Stimulated activated naive CD4-positive, alpha-beta T cell (primary cell): ENCODE data around the gene PTPN5.
A peak's percentile ranks its signal among the peaks of the same experiment; 100 is the strongest.
"Not testable (repeated sequence)": the region's sequence is repeated elsewhere in the genome, so short reads cannot be mapped to it uniquely, and the experiment has no call there.

ENCODE experiments used
- DNase-seq, 6 experiments: peaks; one replicate each; lab custom pipeline; 2025; lab: John Stamatoyannopoulos, UW

Gene PTPN5

GRCh38 chr11:18791207-18791968 is at the start of gene PTPN5:
Gene PTPN5 (minus strand): TSS chr11:18791798. CDS start chr11:18771958, 19,840 bp downstream.
- DNase-seq: no peak

DNA sequence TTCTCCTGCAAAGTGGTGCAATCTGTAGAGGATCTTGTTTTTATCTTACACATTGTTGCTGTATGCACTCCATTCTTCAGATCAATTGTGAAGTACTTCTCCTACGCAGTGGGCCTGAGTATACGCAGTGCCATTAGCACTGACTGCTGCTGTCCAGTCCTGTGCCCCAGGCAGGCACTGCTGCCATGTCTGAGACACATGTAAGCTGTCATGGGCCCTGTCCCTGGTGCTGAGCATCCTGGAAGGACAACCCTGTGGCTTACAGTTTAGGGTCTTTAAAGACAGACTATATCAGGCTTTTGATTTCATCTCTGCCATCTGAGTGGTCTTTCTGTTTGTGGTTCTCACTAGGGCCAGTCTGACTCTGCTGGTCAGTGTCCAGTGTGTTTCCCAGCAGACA is 44.8 kb upstream of the PTPN5 start:
- DNase-seq: no peak

GRCh38 chr11:18834754-18835466 is 43.3 kb upstream of the PTPN5 start:
- DNase-seq: no peak

DNA sequence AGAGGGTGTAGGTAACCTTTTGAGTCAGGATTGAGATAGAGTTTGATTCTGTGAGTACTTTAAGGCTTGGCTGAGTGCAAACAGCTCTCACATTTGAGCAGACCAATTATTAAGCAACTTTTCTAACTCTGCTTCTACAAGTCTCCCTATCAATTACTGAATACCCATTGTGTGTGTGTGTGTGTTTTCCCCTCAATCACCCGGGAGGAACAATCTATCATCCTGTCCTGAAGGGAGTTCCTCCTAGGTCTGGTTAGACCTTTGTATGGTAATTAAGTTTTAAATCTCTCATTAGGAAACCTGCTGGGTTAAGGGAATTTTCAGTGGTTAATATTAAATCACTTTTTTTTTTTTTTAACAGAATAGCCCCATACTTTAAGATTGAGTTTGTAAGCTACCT is 28.6 kb upstream of the PTPN5 start:
- not testable (repeated sequence) for DNase-seq

- no peak for DNase-seq
These were observed 12.8 kb upstream of the PTPN5 start for GRCh38 chr11:18804199-18804999.

GRCh38 chr11:18802381-18803257 is 11.0 kb upstream of the PTPN5 start:
- DNase-seq: peak in 3 of 6 experiments; percentile 9 to 41 (median 23)

- no peak for DNase-seq
These were observed 7.3 kb upstream of the PTPN5 start for GRCh38 chr11:18798799-18799469.

DNA sequence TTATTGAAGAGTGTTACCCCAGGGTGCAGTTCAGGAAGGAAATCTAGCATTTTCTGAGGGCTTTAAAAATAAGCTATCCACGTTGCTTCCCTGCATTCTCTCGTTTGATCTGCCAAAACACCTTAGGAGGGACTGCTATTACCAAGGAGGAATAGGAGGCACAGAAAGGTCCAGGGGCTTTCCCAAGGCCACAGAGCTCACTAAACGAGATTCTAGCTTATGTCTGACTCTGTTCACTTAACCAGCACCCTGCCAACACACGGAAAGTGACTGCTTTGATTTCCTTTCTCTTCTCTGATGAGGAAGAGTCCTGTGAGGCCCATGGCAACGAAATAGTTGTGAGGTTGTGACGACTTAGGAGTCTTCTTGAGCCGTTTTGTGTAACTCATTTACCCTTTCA is 3.4 kb upstream of the PTPN5 start:
- no peak for DNase-seq

GRCh38 chr11:18792827-18793226 is 1.2 kb upstream of the PTPN5 start:
- no peak for DNase-seq

GRCh38 chr11:18791969-18792628 is 501 bp upstream of the PTPN5 start:
- DNase-seq: no peak

GRCh38 chr11:18790883-18791206 is 753 bp downstream of the PTPN5 start:
- no peak for DNase-seq

DNA sequence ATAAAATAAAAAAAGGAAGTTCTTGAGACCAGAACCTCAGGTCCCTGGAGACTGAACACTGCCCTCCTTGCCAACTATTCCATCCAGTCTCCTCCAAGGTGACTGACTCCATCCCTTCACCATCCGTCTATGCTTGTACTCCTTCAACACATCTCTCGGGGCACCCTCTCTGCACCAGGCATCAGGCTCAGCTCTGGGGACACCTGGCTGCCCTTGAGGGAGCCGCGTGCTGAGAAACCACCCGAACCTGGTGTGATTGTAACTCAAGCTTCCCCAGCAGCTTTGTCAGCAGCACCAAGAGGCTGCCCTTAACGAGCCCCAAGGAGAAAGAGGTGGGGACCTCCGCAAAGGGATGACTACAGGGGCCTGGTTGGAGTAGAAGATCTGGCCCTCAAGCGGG is 1.7 kb downstream of the PTPN5 start:
- DNase-seq: no peak

- no peak for DNase-seq
These were observed 6.2 kb downstream of the PTPN5 start for GRCh38 chr11:18785411-18785810.

GRCh38 chr11:18780896-18781295 is 10.7 kb downstream of the PTPN5 start:
- no peak for DNase-seq

DNA sequence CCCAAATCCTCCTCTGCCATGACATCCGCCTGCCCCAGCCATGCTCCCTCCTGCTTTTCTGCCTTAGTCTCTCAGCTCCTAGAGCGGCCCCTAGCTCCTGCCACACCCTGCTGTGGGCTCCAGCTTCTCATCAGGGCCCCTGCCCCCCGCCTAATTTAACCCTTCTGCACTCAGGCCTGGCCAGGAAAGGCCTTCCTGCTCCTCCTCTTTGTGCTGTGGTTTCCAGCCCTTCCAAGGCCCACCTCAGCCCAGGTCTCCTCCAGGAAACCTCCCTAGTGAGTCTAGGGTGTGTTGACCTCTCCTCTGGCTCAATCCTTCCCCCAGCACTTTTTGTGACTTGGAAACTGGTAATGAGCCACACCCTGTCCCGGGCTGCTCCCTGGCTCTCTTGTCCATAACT is 11.3 kb downstream of the PTPN5 start:
- no peak for DNase-seq

- DNase-seq: no peak
These were observed 13.1 kb downstream of the PTPN5 start for GRCh38 chr11:18778468-18778867.

DNA sequence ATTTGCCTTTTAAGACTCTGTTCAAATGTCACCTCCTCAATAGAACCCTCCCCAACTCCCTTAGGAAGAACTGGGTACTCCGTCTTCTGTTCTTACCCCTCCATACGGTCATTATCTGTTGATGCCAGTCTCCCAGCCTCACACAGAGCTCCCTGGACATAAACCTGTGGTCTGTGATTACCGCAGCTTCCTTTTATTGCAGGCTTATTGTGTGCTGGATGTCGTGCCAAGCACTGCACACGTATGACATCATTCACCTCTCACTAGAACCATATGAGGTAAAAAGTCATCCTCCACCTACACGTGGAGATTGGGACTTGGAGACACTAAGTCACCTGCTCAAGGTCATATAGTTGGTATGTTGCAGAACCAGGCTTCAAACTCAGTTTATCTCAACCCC is 15.3 kb downstream of the PTPN5 start:
- no peak for DNase-seq

- peak in 3 of 6 experiments; percentile 6 to 10 (median 8) for DNase-seq
These were observed 15.9 kb downstream of the PTPN5 start for GRCh38 chr11:18775492-18776292.

DNA sequence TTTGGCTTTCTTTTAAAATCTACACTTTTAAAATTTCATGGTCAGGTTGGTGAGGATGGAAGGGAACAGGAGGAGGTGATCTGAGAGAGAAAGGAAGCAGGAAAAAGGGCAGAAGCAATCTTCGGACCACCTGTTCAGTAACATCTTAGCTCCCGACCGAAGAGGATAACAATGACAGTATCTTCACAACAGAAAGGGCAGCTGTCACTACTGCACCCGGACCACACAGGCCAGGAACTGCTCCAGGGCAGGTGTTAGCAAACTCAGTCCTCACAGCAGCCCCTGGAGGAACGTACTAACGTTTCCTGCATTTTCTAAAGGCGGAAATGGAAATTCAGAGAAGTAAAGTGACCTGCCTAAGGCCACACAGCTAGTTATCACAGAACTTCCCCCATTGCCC is 16.8 kb downstream of the PTPN5 start:
- DNase-seq: no peak

- DNase-seq: no peak
These were observed 17.9 kb downstream of the PTPN5 start for GRCh38 chr11:18773681-18774080.
